T-cell (primary cell): ENCODE data around the gene PICK1. TPM values are rescaled to one million over a fixed set of nuclear protein-coding genes. Genes with fewer than 3 reads are reported as not detected.
A peak's percentile ranks its signal among the peaks of the same experiment; 100 is the strongest.

Source experiments
- ATAC-seq, 4 experiments: fragments of 200-7000 bp in 3 of 4; fragments of 150-1000 bp in 1 of 4; cut with Tn5 transposase; replicated peaks in 1 of 4; 1 replicate in 3 of 4; 2 replicates in 1 of 4; pipeline ENCODE4 v1.10.0; 2021; ENCODE audit warnings: moderate library complexity in 3 of 4, mild to moderate bottlenecking in 2 of 4, moderate number of reproducible peaks in 1 of 4
- CTCF ChIA-PET, 2 donors: fragments of 300-600 bp; sonication (Branson Sonifier 250); formaldehyde crosslinking; loops; one replicate each; lab custom pipeline; 2022; ENCODE audit warnings: antibody characterized with exemption in 2 of 2; lab: Charles Lee
- POLR2A ChIA-PET, 2 donors: fragments of 300-600 bp; sonication (Branson Sonifier 250); formaldehyde crosslinking; loops; one replicate each; lab custom pipeline; 2022; ENCODE audit warnings: antibody characterized with exemption in 2 of 2; lab: Charles Lee
- DNase-seq, 35 experiments: peaks; one replicate each; pipeline versions ENCODE4 v3.0.0 to v3.0.0-alpha.2; 2013 to 2023
- H3K27ac ChIP-seq: one replicate; pipeline ENCODE4 v1.5.1; 2013; ENCODE audit warnings: low read length
- H3K27me3 ChIP-seq, 2 experiments: replicated peaks in 1 of 2; 1 replicate in 1 of 2; 2 replicates in 1 of 2; pipeline versions ENCODE4 v1.6.1 to v1.7.0; 2013; ENCODE audit warnings: low read length in 1 of 2, mixed read lengths in 1 of 2; ENCODE audit not compliant: control insufficient read depth in 2 of 2, insufficient read depth in 2 of 2; ENCODE audit errors: extremely low read depth in 1 of 2
- H3K36me3 ChIP-seq, 2 donors: 1 replicate in 1 of 2; 2 replicates in 1 of 2; pipeline versions ENCODE4 v1.6.1 to v1.7.0; 2013; ENCODE audit warnings: low read length in 1 of 2; ENCODE audit not compliant: control insufficient read depth in 2 of 2, insufficient read depth in 1 of 2; ENCODE audit errors: extremely low read depth in 1 of 2
- H3K4me1 ChIP-seq, 2 experiments: 1 replicate in 1 of 2; 2 replicates in 1 of 2; pipeline versions ENCODE4 v1.6.1 to v1.7.0; 2013; ENCODE audit warnings: low read length in 2 of 2, mixed read lengths in 1 of 2; ENCODE audit not compliant: insufficient read depth in 2 of 2, control insufficient read depth in 1 of 2; ENCODE audit errors: extremely low read depth in 1 of 2
- H3K4me3 ChIP-seq, 2 donors: 1 replicate in 1 of 2; 2 replicates in 1 of 2; pipeline versions ENCODE4 v1.5.1 to v1.7.0; 2013; ENCODE audit warnings: mild to moderate bottlenecking in 2 of 2, low read length in 1 of 2, moderate library complexity in 1 of 2; ENCODE audit not compliant: control insufficient read depth in 1 of 2; ENCODE audit errors: extremely low read depth in 1 of 2
- H3K9me3 ChIP-seq: 2 replicates; pipeline ENCODE4 v1.7.0; 2013
- H3K27ac Mint-ChIP-seq, 2 donors: one replicate each; pipeline ENCODE4 v1.8.0; 2020 to 2021; ENCODE audit warnings: mild to moderate bottlenecking in 2 of 2, mixed read lengths in 2 of 2
- H3K27me3 Mint-ChIP-seq, 2 donors: one replicate each; pipeline ENCODE4 v1.8.0; 2021 to 2022; ENCODE audit warnings: mixed read lengths in 2 of 2
- H3K36me3 Mint-ChIP-seq: one replicate; pipeline ENCODE4 v1.8.0; 2021; ENCODE audit warnings: mixed read lengths
- H3K4me1 Mint-ChIP-seq, 3 donors: one replicate each; pipeline ENCODE4 v1.8.0; 2020 to 2022; ENCODE audit warnings: mixed read lengths in 3 of 3, mild to moderate bottlenecking in 1 of 3
- H3K4me3 Mint-ChIP-seq, 3 donors: one replicate each; pipeline ENCODE4 v1.8.0; 2020 to 2022; ENCODE audit warnings: mild to moderate bottlenecking in 3 of 3, mixed read lengths in 3 of 3, moderate library complexity in 3 of 3
- H3K9me3 Mint-ChIP-seq, 3 donors: one replicate each; pipeline ENCODE4 v1.8.0; 2020 to 2022; ENCODE audit warnings: mixed read lengths in 3 of 3
- WGBS: methylation state at CpG from one replicate; pipeline ENCODE4 v1.1.5; 2013; ENCODE audit warnings: missing lambda C conversion rate; ENCODE audit not compliant: insufficient coverage; 5-methylcytosine and 5-hydroxymethylcytosine counted together
- total RNA-seq, 35 experiments: library from RNA in 6 of 35; stranded (reverse) in 6 of 35; fragments of 120-200 nt in 1 of 35; gene quantifications; one replicate each; pipeline versions ENCODE4 v1.2.1 to v1.2.4 and lab custom pipeline; 2013 to 2026

PICK1 gene
- total RNA-seq, 5 donors from 2014 or later (not counting 1 experiment from before 2014, with no cell fraction given), result 26.4 to 32.0 (median 27.7) TPM

DNA sequence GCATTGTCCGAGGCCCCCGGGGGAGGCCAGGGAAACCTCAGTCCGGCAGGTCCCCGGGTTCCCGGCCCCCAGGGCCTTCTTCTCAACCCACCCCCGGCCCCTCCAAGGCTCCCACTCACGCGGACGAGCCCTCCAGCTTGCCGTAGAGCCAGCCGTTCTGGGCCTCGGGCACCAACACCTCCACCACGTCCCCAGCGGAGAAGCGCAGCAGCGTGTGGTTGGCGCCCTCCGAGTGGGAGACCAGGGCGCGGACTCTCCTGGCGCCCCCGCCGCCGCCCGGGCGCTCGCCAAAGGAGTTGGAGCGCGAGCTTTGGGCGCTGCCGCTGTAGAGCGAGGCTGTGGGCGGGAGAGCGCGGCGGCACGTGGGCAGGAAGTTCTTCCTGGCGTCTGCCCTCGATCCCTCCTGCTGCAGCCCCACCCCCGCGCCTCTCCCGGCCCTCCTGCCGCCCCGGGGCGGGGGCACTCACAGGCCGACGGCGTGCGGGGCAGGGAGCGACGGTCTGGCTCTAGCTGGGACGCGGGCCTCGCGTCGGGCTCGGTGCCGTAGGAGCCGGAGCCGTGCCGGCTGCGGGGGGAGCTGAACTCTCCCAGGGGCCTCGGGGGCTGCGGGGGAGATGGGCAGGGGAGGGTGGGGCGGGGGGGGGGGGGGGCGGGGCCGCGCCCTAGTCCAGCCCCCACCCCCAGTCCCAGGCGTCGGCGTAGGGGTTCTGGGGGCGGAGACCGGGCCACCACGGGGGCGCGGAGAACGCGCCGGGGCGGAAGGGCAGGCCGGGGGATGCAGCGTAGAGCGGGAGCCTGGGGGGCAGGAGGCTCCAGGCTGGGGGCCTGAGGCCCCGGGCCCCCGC lies 31.6 kb downstream of the PICK1 start:
- peaks cover 2 to 5% of the 10 kb centered on the region in 2 donors for H3K36me3 ChIP-seq
- no peak for DNase-seq
- H3K27me3 ChIP-seq, result peaks cover 0 to 24% of the 10 kb centered on the region in 2 experiments
- peak overlapping the region in 1 of 2 donors; percentile 32 for H3K4me3 ChIP-seq
- no peaks in the 10 kb centered on the region for H3K9me3 Mint-ChIP-seq
- no peaks in the 10 kb centered on the region for H3K9me3 ChIP-seq
- no peak overlapping the region for H3K27ac Mint-ChIP-seq
- ATAC-seq, result no peak
- POLR2A ChIA-PET, result no interaction called here
- H3K27ac ChIP-seq, result no peak overlapping the region
- WGBS, result 46% methylated on average over 33 of the region's 85 CpGs
- no peak overlapping the region for H3K4me3 Mint-ChIP-seq
- peaks cover 24% of the 10 kb centered on the region for H3K36me3 Mint-ChIP-seq
- peaks cover 0 to 22% of the 10 kb centered on the region in 2 donors for H3K27me3 Mint-ChIP-seq
- no peaks in the 10 kb centered on the region for H3K4me1 Mint-ChIP-seq
- peaks cover 0 to 5% of the 10 kb centered on the region in 2 experiments for H3K4me1 ChIP-seq
- CTCF ChIA-PET, result no interaction called here

DNA sequence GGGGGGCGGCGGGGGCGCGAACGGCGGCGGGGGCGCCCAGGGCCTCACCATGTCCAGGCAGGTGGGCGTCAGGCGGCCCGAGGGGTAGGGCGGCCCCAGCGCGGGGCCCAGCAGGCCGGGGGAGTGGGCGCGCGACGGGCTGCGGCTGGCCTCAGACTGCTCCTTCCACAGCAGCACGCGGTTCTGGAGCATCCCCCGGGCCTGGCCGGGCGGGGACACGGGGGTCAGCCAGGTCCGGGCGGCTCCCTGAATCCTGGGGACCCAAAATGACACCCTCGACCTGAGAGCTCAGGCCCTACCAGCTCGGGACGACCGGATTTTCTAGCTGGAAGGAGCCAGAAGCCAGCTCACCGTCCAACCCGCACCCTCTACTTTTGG lies 32.3 kb downstream of the PICK1 start:
- WGBS, result 40% methylated on average over 32 of the region's 34 CpGs
- no peak overlapping the region for H3K27ac Mint-ChIP-seq
- CTCF ChIA-PET, result no interaction called here

DNA sequence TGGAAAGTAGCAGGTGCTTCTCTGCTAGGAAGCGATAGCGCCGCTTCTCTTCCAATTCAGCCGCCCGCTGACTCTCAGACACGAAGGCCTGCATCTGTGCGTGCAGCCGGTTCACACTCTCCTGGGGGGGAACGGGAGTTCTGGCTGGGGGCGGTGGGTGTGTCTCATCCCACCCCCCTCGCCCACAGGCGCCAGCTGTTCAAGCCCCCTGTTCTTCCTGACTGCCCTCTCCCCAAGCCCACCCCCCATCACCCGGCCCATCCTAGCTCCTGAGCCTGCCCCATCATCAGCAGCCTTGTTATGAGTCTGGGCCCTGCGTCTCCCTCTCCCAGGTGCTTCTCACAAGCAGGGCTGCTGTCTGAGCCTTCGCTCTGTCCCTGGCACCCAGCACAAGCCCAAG lies 39.9 kb downstream of the PICK1 start:
- no peak overlapping the region for H3K4me3 Mint-ChIP-seq
- ChIA-PET CTCF (no interaction called here), POLR2A (no interaction called here)
- Histone ChIP-seq H3K36me3 (peaks cover 0 to 2% of the 10 kb centered on the region in 2 donors), H3K4me3 (no peak overlapping the region), H3K27me3 (no peaks in the 10 kb centered on the region), H3K9me3 (no peaks in the 10 kb centered on the region), H3K27ac (no peak overlapping the region), H3K4me1 (no peaks in the 10 kb centered on the region)
- H3K27me3 Mint-ChIP-seq, result no peaks in the 10 kb centered on the region
- H3K4me1 Mint-ChIP-seq, result peaks cover 0 to 3% (median 0%) of the 10 kb centered on the region in 3 donors
- ATAC-seq (no peak), DNase-seq (no peak)
- no peaks in the 10 kb centered on the region for H3K9me3 Mint-ChIP-seq
- 96% methylated on average over 9 of the region's 15 CpGs for WGBS
- no peak overlapping the region for H3K27ac Mint-ChIP-seq
- H3K36me3 Mint-ChIP-seq, result peaks cover 23% of the 10 kb centered on the region

More for the DNA sequence above, 32.3 kb downstream of the PICK1 start:
- no peaks in the 10 kb centered on the region for H3K9me3 ChIP-seq
- ATAC-seq (no peak), DNase-seq (no peak)
- Mint-ChIP-seq H3K4me3 (no peak overlapping the region), H3K27me3 (peaks cover 0 to 20% of the 10 kb centered on the region in 2 donors), H3K4me1 (no peaks in the 10 kb centered on the region), H3K9me3 (no peaks in the 10 kb centered on the region), H3K36me3 (peaks cover 30% of the 10 kb centered on the region)
- H3K27ac ChIP-seq, result no peak overlapping the region
- peaks cover 2 to 5% of the 10 kb centered on the region in 2 donors for H3K36me3 ChIP-seq
- POLR2A ChIA-PET, result no interaction called here
- peaks cover 0 to 5% of the 10 kb centered on the region in 2 experiments for H3K4me1 ChIP-seq
- no peak overlapping the region for H3K4me3 ChIP-seq
- peaks cover 0 to 20% of the 10 kb centered on the region in 2 experiments for H3K27me3 ChIP-seq

DNA sequence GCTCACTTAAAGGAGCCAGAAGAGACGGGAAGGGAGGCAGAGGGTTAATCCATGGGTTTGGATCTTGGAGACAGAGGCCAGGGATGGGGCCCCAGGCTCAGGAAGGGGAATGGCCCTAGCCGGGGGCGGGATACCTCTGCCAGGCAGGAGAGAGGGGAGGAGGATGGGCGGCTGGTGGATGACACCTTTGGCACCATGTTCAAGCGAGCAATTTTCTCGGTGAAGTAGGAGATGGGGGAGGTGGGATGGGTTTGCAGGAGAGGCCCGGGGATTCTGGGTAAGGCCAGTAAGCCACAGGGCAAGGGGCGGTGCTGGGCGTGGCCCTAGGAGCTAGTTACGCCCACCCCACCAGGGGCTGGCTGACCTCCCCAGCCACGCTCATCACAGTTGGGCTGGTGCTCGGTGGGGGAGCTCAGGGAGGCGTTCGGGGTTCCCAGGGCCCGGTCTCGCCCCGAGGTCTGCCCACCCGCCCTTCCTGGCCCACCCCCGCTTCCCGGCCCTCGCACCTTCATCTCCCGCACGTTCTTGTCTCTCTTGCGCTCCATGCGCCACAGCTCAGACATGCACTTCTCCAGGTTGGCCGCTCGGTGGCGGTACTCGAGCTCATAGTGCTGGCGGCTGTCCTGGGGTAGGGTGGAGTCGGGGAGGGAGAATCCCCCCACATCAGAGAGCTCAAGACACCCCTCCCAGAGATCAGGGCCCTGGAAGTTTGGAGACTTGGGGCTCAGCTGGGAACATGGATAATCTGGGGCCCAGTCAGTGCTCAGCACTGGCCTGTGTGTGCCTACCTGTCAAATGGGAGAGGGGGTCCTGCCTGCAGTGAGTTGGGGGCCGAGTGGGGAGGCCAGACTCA lies 40.6 kb downstream of the PICK1 start:
- Mint-ChIP-seq H3K4me3 (no peak overlapping the region), H3K27ac (no peak overlapping the region), H3K4me1 (peaks cover 0 to 3% (median 0%) of the 10 kb centered on the region in 3 donors), H3K9me3 (no peaks in the 10 kb centered on the region), H3K27me3 (no peaks in the 10 kb centered on the region), H3K36me3 (peaks cover 23% of the 10 kb centered on the region)
- H3K4me1 ChIP-seq, result no peaks in the 10 kb centered on the region
- ATAC-seq (no peak), DNase-seq (no peak)
- no peaks in the 10 kb centered on the region for H3K27me3 ChIP-seq
- ChIA-PET CTCF (no interaction called here), POLR2A (no interaction called here)
- 85% methylated on average over 17 of the region's 32 CpGs for WGBS
- H3K9me3 ChIP-seq, result no peaks in the 10 kb centered on the region
- H3K4me3 ChIP-seq, result no peak overlapping the region
- peaks cover 0 to 2% of the 10 kb centered on the region in 2 donors for H3K36me3 ChIP-seq
- no peak overlapping the region for H3K27ac ChIP-seq

DNA sequence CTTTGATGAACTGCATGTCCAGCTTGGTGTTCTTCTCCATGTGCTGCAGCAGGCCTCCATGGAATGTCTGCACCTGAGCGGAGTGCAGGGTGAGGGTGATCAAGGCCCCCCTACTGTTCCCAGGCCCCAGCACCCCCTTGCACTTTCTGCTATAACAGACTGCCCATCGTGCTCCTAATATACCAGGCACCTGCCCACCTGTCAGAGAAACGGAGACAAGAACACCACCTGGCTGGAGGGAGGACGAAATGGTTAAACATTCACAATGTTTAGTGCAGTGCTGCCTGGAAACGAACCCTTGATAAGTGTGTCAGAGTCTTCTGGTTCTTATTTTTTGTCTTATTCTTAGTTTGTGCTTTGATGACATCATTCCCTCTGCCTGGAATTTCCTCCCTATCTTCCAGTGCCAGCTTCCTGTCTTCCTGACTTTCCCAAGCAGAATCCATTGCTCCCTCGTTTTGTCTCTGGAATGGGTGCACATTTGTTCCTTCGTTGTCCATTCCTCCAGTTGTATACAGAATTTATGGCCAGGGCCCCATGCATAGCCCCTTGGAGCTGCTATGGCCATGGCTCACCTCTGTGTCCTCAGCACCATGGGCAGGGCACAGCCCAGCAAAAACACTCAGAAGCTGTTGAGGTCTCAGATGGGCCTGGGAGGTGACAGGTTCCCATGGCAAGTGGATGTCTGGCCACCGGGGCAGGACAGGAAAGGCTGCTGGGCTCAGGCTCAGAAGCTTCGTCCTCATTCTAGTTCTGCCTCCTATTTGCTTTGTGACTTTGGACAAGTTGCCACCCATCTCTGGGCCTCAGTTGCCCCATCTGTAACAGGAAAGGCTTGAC lies 41.4 kb downstream of the PICK1 start:
- H3K4me1 Mint-ChIP-seq, result peaks cover 0 to 3% (median 2%) of the 10 kb centered on the region in 3 donors
- no peak overlapping the region for H3K27ac Mint-ChIP-seq
- no peaks in the 10 kb centered on the region for H3K9me3 Mint-ChIP-seq
- no peak for DNase-seq
- H3K27me3 Mint-ChIP-seq, result no peaks in the 10 kb centered on the region
- CTCF ChIA-PET, result interaction anchor here in 1 of 2 donors (0.7 kb wide), 1 partner anchor 270 kb away, joined by 3 read pairs; no protein-coding TSS in a partner anchor
- Histone ChIP-seq H3K4me1 (no peaks in the 10 kb centered on the region), H3K36me3 (peaks cover 0 to 2% of the 10 kb centered on the region in 2 donors), H3K4me3 (no peak overlapping the region), H3K27ac (no peak overlapping the region), H3K27me3 (no peaks in the 10 kb centered on the region), H3K9me3 (no peaks in the 10 kb centered on the region)
- no peak for ATAC-seq
- 82% methylated on average over 5 of the region's 9 CpGs for WGBS
- H3K36me3 Mint-ChIP-seq, result peaks cover 16% of the 10 kb centered on the region
- POLR2A ChIA-PET, result no interaction called here
- no peak overlapping the region for H3K4me3 Mint-ChIP-seq
